HG02571 (cell line): ENCODE measurements around the gene DICER1.

Source experiments
- ATAC-seq: cut with Tn5 transposase; IDR thresholded peaks from one replicate; pipeline ENCODE4 v1.9.1; 2021; ENCODE audit warnings: mild to moderate bottlenecking, moderate library complexity; ENCODE audit not compliant: unreplicated experiment

DICER1 gene

DNA sequence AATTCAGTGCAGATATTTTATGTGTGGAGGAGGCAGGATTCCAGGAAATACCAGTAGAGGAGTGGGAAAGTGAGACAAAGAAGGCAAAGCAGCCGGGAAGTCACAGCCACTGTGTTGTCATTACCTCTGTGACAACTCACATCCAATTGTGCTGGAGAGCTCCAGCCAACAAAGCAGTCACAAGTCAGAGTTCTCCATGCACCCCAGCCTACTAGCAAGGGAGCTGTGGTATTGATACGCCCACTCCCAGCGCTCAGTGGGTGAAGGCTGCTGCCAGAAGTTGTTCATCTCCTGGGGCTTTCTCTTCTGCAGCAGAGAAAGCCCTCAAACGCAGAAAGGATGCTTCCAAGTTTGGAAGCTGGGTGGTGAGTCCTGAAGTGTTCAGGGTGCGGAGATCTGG, 93.9 kb downstream of the DICER1 start:
- no peak for ATAC-seq

DNA sequence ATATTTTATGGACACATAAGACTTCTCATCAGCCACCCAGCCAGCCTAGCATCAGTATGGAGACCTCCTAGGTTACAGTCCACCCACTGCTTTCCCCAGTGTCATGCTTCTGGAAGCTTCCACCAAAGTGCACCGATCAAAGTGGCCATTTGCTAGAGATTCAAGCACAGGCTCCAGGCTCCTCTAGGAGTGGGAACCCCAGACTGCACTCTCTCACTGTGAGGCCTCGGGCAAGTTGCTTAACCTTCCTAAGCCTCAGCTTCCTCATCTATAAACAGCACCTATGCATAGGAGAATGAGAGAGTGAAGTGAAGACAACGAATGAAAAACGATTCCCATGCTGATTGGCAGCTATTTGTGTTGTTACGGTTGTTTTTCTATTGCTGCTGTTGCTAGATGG, 94.4 kb downstream of the DICER1 start:
- no peak for ATAC-seq

GRCh38 chr14:95062220-95062619, 95.1 kb downstream of the DICER1 start:
- no peak for ATAC-seq

GRCh38 chr14:95061317-95062093, 95.8 kb downstream of the DICER1 start:
- ATAC-seq: no peak

DNA sequence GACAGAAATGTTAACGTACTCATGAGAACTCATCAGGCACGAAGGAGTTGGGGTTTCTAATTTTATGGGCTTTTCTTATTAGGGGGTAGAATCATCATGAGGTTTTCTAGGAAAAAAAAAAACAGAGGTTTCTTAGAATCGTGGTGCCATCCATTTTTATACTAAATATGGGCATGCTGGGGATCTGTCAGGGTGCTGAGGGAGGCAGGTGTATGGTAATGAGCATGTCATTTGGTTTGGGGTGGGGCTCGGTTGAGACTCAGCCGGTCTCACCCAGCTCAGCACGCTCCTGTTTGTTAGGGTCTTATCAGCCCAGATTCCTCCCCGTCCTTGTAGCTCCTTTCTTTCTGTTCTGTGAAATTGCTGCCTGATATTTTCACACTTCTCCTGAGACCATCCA, 98.2 kb downstream of the DICER1 start:
- ATAC-seq: no peak

- no peak for ATAC-seq
These were observed 98.8 kb downstream of the DICER1 start for GRCh38 chr14:95058491-95058890.

GRCh38 chr14:95057851-95058250, 99.5 kb downstream of the DICER1 start:
- no peak for ATAC-seq

DNA sequence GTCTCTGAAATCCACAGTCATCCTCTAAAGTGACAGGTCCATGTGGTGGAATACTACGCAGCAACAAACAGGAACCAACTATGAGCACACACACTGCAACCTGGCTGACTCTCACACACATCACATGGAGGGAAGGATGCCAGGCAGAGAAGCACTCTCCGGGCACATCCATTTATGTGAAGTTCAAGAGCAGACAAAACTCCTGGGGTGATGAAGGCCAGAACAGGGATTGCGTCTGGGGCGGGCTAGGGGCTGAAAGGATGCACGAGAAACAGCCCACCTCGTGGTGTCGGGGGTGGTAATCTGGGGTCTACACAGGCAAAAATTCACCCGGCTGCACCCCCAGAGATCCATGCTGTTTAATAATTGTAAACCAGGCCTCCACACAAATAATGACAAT, 100.2 kb downstream of the DICER1 start:
- no peak for ATAC-seq

DNA sequence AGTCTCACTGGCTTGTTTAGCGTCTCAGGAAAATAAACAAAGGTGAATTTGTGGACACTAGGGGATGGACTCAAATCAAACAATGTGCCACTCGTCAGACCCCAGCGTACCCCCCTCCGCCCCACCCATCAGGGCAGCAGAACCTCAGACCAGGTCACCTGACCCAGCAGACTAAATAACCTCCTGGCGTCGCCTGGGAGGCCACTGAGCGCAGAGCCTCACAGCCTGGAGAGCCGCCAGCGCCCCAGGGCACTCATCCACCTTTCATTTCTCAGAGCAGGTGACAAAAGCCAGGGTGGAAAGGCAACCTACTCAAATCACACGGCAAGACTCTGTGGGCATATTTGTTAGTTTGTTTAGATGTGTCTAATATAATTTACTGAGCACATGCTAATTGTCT, 100.9 kb downstream of the DICER1 start:
- no peak for ATAC-seq

DNA sequence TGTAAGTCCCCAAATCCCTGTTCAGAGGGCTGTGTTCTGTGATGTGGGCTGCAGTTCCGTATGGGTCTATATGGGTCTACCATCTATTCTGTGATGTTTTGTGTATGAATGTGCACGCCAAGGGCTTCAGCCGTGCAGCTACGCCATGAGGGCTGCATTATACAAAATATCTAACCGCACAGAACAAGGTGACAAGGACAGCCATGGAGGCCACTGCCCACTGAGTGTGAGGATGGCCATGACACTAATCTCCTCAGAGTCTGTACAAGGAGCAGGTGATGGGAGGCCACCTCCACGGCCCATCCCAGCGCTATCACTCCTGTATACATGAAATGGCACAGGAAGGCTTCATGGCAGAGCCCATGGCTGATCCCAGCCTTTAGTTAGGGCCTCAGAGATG, 102.0 kb downstream of the DICER1 start:
- no peak for ATAC-seq

DNA sequence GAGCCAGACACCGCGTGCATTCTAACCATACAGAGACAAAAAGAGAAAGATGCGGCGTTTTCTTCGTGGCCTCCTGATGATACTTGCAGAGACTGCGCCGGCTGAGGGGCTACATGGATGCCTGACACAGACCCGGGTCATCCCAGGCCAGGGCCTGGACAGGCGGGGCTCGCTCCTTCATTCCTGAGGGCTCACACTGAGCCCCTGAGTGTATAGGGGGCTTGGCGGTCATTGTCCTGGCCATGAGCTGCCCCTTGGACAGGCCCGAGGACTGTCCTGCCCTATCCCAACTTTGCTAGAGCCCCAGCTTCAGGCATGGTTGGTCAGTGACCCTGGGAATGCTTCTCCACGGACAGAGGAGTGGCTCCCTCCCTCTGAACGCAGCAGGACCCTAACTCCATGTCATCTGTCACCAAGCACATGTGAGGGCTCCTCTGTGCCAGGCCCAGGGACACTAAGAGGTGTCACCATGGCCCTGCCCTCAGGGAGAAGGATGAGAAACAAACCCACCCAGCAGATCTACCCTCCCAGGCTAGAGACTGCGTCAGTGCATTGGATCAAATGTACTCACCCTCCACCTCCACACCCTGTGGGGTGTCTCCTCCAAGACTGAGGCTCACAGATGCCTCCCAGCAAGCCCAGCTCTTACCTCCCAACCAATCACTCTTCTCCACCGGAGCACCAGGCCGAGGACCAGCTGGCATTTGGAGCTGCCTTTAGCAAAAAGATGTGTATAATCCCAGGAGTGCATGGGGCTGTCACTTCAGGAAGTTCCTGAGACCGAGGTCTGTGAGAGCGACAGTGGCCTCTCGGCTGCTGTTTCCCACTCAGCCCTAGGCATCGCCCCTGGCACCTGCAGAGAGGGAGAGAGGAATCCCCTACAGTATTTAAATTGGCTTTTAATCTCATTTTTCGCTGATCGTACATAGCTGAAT, 102.7 kb downstream of the DICER1 start:
- no peak for ATAC-seq

- ATAC-seq: no peak
These were observed 105.2 kb downstream of the DICER1 start for GRCh38 chr14:95052016-95052585.

DNA sequence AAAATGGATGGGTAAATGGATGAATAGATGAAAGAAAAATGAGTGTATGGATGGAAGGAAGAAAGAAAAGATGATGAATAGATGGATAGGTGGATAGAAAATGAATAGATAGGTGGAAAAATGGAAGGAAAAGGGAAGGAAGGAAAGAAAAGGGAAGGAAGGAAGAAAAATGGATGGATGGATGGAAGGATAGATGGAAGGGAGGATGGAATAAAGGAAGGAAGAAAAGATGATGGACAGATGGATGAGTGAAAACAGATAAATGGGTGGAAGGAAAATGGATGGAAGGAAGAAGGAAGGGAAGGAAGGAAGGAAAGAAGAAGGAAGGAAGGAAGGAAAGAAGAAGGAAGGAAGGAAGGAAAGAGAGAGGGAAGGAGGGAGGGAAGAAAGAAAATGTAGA, 107.4 kb downstream of the DICER1 start:
- no peak for ATAC-seq

DNA sequence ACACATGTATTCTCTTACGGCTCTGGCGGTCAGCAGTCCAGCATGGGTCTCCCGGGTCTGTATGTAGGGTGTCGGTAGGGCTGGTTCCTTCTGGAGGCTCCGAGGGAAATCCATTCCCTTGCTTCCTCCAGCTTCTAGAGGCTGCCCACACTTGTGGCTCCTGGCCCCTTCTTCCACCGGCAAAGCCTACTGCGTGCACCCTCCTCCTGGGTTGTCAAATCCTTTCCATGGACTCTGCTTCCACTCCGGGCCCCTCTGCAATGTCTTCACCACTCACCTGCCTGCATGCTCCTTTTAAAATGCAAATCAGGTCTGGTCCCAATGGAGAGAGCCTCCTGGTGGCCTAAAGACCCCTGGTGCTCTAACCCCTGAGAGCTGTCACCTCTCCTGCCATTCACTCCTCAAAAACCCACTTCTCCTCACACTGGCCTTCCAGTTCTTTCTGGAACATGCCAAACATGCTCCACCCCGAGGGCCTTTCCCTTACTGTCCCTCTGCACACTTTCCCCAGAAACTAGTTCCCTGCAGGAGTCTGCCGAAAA, 108.5 kb downstream of the DICER1 start:
- no peak for ATAC-seq

DNA sequence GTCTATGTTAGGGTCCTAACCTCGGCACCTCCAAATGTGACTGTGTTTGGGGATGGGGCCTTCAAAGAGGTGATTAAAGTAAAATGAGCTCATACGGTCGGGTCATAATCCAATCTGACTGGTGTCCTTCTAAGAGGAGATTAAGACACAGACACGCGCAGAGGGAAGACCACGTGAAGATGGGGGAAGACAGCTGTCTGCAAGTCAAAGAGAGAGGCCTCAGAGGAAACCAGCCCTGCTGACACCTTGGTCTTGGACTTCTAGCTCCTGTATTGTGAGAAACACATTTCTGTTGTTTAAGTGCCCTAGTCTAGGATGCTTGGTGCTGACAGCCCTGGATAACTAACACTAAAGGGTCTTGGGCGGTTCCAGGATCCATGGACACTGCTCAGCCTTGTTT, 109.6 kb downstream of the DICER1 start:
- ATAC-seq: no peak

GRCh38 chr14:95046711-95047681, 110.3 kb downstream of the DICER1 start:
- no peak for ATAC-seq

- ATAC-seq: no peak
These were observed 111.4 kb downstream of the DICER1 start for GRCh38 chr14:95045836-95046430.

DNA sequence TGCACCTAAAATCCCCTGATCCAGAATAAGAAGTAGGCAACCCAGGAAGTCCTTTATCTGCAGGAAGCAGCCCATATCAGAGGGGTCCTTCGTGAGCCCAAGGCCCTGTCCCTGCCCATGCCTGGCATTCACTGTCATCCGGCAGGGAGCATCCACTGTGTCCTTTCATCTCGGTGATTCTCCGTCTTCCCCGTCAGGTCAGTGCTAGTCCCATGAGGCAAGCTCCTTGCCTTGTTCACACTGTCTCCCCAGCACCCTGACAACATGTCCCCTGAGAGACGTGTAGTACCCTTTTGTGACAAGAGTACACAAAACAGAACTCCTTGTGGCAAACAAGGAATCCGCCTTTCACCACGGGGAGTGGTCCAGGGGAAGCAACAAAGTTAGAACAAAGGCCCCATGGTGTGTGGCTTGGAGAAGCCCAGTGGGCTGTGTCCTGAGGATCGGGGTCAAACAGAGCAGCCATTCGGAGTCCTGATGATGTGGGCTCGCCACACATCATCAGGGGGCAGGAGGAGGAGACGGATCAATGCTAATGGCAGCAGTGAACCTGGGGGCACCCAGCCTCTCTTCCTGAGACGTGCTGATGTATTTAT, 112.1 kb downstream of the DICER1 start:
- ATAC-seq: no peak

- no peak for ATAC-seq
These were observed 112.7 kb downstream of the DICER1 start for GRCh38 chr14:95044463-95045105.
